ENCODE results near the gene WDR33. TPM values are rescaled to one million over a fixed set of nuclear protein-coding genes. Genes with fewer than 3 reads are reported as not detected.

WDR33 gene
- total and polyA plus RNA-seq, 4 donors = 8.2 to 37.5 (median 22.4) TPM

GRCh38 chr2:127662937-127663565, 147.9 kb downstream of the WDR33 start:
- H3K9ac ChIP-seq (ENCODE audit: low read depth in 1 of 2, low read length in 2 of 2) = no peak overlapping the region
- no peak overlapping the region for H3K4me3 ChIP-seq (ENCODE audit: low read depth in 1 of 3, low read length in 3 of 3)
- TF ChIP-seq YY1 (IDR thresholded peaks at IDR 0.05) (no peak), EGR1 (IDR thresholded peaks at IDR 0.05; ENCODE audit: low read depth in 2 of 2) (no peak), RXRA (IDR thresholded peaks at IDR 0.05) (peak in 1 of 2 donors; percentile 29)
- DNase-seq (ENCODE audit: low spot score) = no peak
- no peaks in the 10 kb centered on the region for H3K9me3 ChIP-seq (ENCODE audit: control insufficient read depth in 4 of 4, low read length in 3 of 4)
- peaks cover 23 to 55% (median 40%) of the 10 kb centered on the region in 4 donors for H3K4me1 ChIP-seq (ENCODE audit: control insufficient read depth in 4 of 4, insufficient read depth in 4 of 4, low read length in 3 of 4)
- H3K27me3 ChIP-seq (ENCODE audit: control insufficient read depth in 4 of 4, insufficient read depth in 4 of 4, low read length in 3 of 4) = no peaks in the 10 kb centered on the region
- H3K36me3 ChIP-seq (ENCODE audit: control insufficient read depth in 4 of 4, insufficient read depth in 3 of 4, low read depth in 1 of 4, low read length in 3 of 4) = no peaks in the 10 kb centered on the region
- H3K27ac ChIP-seq (ENCODE audit: low read depth in 1 of 2, low read length in 2 of 2) = peak overlapping the region in 1 of 2 donors; percentile 52
- WGBS = 41% methylated on average over 9 of the region's 9 CpGs

GRCh38 chr2:127661949-127662510, 148.9 kb downstream of the WDR33 start:
- Histone ChIP-seq H3K9ac (ENCODE audit: low read depth in 1 of 2, low read length in 2 of 2) (no peak overlapping the region), H3K36me3 (ENCODE audit: control insufficient read depth in 4 of 4, insufficient read depth in 3 of 4, low read depth in 1 of 4, low read length in 3 of 4) (no peaks in the 10 kb centered on the region), H3K4me1 (ENCODE audit: control insufficient read depth in 4 of 4, insufficient read depth in 4 of 4, low read length in 3 of 4) (peaks cover 23 to 55% (median 40%) of the 10 kb centered on the region in 4 donors), H3K27me3 (ENCODE audit: control insufficient read depth in 4 of 4, insufficient read depth in 4 of 4, low read length in 3 of 4) (no peaks in the 10 kb centered on the region), H3K27ac (ENCODE audit: low read depth in 1 of 2, low read length in 2 of 2) (no peak overlapping the region), H3K9me3 (ENCODE audit: control insufficient read depth in 4 of 4, low read length in 3 of 4) (no peaks in the 10 kb centered on the region), H3K4me3 (ENCODE audit: low read depth in 1 of 3, low read length in 3 of 3) (no peak overlapping the region)
- 42% methylated on average over 9 of the region's 9 CpGs for WGBS
- no peak for DNase-seq (ENCODE audit: low spot score)
- TF ChIP-seq FOXA1 (IDR thresholded peaks at IDR 0.05) (no peak), RXRA (IDR thresholded peaks at IDR 0.05) (peak in 1 of 2 donors; percentile 67), HNF4G (IDR thresholded peaks at IDR 0.05) (no peak), SP1 (IDR thresholded peaks at IDR 0.05) (no peak), REST (IDR thresholded peaks at IDR 0.05) (no peak), NR2F2 (IDR thresholded peaks at IDR 0.05) (peak; percentile 12)

DNA sequence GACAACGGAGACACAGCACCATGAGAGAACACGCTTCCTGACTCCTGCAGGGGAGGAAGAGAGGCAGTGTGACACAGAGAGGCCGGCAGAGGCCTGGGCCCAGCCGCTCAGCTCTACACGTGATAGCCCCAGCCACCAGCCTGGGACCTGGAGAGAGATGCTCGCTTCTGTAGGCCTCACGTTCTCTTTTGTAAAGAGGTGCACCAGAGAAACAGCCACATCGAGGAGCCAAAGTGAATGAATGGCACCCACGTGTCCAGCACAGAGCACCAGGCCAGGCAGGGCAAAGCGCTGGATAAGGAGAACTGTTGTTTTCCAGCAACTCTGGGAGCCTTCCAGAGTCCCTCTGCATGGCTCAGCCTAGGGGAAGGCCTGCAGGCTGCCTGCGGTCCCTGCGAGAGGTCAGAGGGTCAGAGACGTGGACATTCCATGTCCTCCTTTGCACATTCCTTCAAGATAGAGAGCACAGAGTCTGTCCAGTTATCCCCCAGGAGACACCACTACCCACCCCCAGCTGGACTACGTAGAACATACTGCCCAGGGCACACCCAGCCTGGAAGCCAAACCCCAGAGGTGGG, 149.8 kb downstream of the WDR33 start:
- Histone ChIP-seq H3K4me1 (ENCODE audit: control insufficient read depth in 4 of 4, insufficient read depth in 4 of 4, low read length in 3 of 4) (peaks cover 23 to 47% (median 37%) of the 10 kb centered on the region in 4 donors), H3K36me3 (ENCODE audit: control insufficient read depth in 4 of 4, insufficient read depth in 3 of 4, low read depth in 1 of 4, low read length in 3 of 4) (no peaks in the 10 kb centered on the region), H3K9ac (ENCODE audit: low read depth in 1 of 2, low read length in 2 of 2) (no peak overlapping the region), H3K4me3 (ENCODE audit: low read depth in 1 of 3, low read length in 3 of 3) (no peak overlapping the region), H3K27ac (ENCODE audit: low read depth in 1 of 2, low read length in 2 of 2) (no peak overlapping the region), H3K27me3 (ENCODE audit: control insufficient read depth in 4 of 4, insufficient read depth in 4 of 4, low read length in 3 of 4) (no peaks in the 10 kb centered on the region), H3K9me3 (ENCODE audit: control insufficient read depth in 4 of 4, low read length in 3 of 4) (no peaks in the 10 kb centered on the region)
- 81% methylated on average over 14 of the region's 14 CpGs for WGBS
- DNase-seq (ENCODE audit: low spot score) = no peak
- peak; percentile 84 for TF ChIP-seq NR2F2 (IDR thresholded peaks at IDR 0.05)
- no peak for TF ChIP-seq TAF1 (conservative IDR thresholded peaks at IDR 0.05)

DNA sequence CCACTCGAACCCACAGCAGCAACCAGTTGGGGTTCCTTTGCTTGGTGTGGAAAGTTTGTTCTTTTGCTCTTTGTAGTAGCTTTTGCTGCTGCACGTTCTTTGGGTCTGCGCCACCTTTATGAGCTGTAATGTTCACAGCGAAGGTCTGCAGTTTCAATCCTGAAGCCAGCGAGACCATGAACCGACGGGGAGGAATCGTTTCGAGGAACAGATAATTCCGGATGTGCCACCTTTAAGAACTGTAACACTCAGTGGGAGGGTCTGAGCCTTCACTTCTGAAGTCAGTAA, 150.7 kb downstream of the WDR33 start:
- no peak overlapping the region for H3K27ac ChIP-seq (ENCODE audit: low read depth in 1 of 2, low read length in 2 of 2)
- WGBS = 96% methylated on average over 10 of the region's 10 CpGs
- DNase-seq (ENCODE audit: low spot score) = no peak
- H3K36me3 ChIP-seq (ENCODE audit: control insufficient read depth in 4 of 4, insufficient read depth in 3 of 4, low read depth in 1 of 4, low read length in 3 of 4) = peaks cover 0 to 4% (median 0%) of the 10 kb centered on the region in 4 donors
- H3K9ac ChIP-seq (ENCODE audit: low read depth in 1 of 2, low read length in 2 of 2) = no peak overlapping the region
- no peak overlapping the region for H3K4me3 ChIP-seq (ENCODE audit: low read depth in 1 of 3, low read length in 3 of 3)
- H3K9me3 ChIP-seq (ENCODE audit: control insufficient read depth in 4 of 4, low read length in 3 of 4) = no peaks in the 10 kb centered on the region
- no peaks in the 10 kb centered on the region for H3K27me3 ChIP-seq (ENCODE audit: control insufficient read depth in 4 of 4, insufficient read depth in 4 of 4, low read length in 3 of 4)
- peaks cover 21 to 38% (median 30%) of the 10 kb centered on the region in 4 donors for H3K4me1 ChIP-seq (ENCODE audit: control insufficient read depth in 4 of 4, insufficient read depth in 4 of 4, low read length in 3 of 4)
- no peak for TF ChIP-seq NR2F2 (IDR thresholded peaks at IDR 0.05)
- no peak for TF ChIP-seq SP1 (IDR thresholded peaks at IDR 0.05)
- TF ChIP-seq EGR1 (IDR thresholded peaks at IDR 0.05; ENCODE audit: low read depth in 2 of 2) = no peak
- TF ChIP-seq MAX (IDR thresholded peaks at IDR 0.05) = no peak
- no peak for TF ChIP-seq HNF4A (conservative IDR thresholded peaks at IDR 0.05)
- TF ChIP-seq FOXA2 (IDR thresholded peaks at IDR 0.05) = no peak
- TF ChIP-seq TAF1 (conservative IDR thresholded peaks at IDR 0.05) = no peak
- TF ChIP-seq REST (IDR thresholded peaks at IDR 0.05) = no peak
- TF ChIP-seq HNF4G (IDR thresholded peaks at IDR 0.05) = no peak
- TF ChIP-seq JUND (IDR thresholded peaks at IDR 0.05) = no peak
- TF ChIP-seq GABPA (IDR thresholded peaks at IDR 0.05 in 1 of 2, conservative IDR thresholded peaks at IDR 0.05 in 1 of 2) = no peak
- no peak for TF ChIP-seq RXRA (IDR thresholded peaks at IDR 0.05)
- TF ChIP-seq ATF3 (IDR thresholded peaks at IDR 0.05) = no peak

Data from liver (tissue), 9 donors.